ENCODE data around the gene TNNI3K. TPM values are rescaled to one million over a fixed set of nuclear protein-coding genes. Genes with fewer than 3 reads are reported as not detected.

Gene TNNI3K
- polyA plus RNA-seq, 1 experiment, result not detected

DNA sequence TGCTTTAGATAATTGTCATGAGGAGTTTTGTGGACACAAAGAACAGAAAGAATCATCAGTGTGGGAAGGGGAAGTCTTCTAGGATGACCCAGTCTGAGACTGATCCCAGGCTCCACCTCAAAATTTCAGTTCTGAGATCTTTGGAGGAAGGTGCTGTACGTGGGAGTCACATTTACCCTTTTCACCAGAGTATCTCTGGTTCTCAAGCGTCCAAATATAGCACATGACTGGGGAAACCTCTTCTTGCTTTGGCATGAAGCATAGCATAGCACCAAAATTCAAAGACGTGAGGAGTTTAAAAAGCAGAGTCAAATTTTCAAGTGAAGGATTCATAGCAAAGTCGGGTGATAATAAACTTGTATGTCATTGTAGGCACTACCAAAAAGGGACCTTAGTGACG, 180.7 kb downstream of the TNNI3K start:
- H3K4me3 ChIP-seq (ENCODE audit: low read depth, low read length), result no peak overlapping the region
- no peaks in the 10 kb centered on the region for H3K36me3 ChIP-seq (ENCODE audit: control insufficient read depth, insufficient read depth, low read length)
- CTCF ChIA-PET, result no interaction called here
- DNase-seq (ENCODE audit: low read depth), result no peak
- POLR2A ChIA-PET, result no interaction called here
- TF ChIP-seq, protein P1, sequence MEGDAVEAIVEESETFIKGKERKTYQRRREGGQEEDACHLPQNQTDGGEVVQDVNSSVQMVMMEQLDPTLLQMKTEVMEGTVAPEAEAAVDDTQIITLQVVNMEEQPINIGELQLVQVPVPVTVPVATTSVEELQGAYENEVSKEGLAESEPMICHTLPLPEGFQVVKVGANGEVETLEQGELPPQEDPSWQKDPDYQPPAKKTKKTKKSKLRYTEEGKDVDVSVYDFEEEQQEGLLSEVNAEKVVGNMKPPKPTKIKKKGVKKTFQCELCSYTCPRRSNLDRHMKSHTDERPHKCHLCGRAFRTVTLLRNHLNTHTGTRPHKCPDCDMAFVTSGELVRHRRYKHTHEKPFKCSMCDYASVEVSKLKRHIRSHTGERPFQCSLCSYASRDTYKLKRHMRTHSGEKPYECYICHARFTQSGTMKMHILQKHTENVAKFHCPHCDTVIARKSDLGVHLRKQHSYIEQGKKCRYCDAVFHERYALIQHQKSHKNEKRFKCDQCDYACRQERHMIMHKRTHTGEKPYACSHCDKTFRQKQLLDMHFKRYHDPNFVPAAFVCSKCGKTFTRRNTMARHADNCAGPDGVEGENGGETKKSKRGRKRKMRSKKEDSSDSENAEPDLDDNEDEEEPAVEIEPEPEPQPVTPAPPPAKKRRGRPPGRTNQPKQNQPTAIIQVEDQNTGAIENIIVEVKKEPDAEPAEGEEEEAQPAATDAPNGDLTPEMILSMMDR (IDR thresholded peaks at IDR 0.05; ENCODE audit: insufficient read depth, low read depth, low read length), result no peak
- no peaks in the 10 kb centered on the region for H3K27me3 ChIP-seq (ENCODE audit: control insufficient read depth, insufficient read depth, low read length)

DNA sequence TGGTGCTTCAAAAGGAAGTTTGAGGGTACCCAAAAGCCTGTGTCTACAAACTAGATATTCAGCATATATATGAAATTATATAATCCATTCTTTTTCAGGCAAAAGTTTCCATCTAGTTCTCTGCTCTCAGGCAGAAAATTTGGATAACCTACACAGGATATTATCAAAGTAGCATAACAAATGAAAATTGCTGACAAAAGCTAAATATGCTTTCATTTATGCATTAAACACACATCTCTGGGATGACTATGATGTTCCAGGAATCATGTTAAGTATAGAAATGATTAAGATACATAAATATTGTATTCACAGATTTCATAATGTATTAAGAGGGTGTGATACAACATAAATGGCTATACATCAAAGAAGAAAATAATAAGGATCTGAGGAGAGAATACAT, 184.4 kb downstream of the TNNI3K start:
- CTCF ChIA-PET, result no interaction called here
- Histone ChIP-seq H3K27me3 (ENCODE audit: control insufficient read depth, insufficient read depth, low read length) (no peaks in the 10 kb centered on the region), H3K36me3 (ENCODE audit: control insufficient read depth, insufficient read depth, low read length) (no peaks in the 10 kb centered on the region), H3K4me3 (ENCODE audit: low read depth, low read length) (no peak overlapping the region)
- DNase-seq (ENCODE audit: low read depth), result no peak
- POLR2A ChIA-PET, result no interaction called here
- TF ChIP-seq, protein P1 (IDR thresholded peaks at IDR 0.05; ENCODE audit: insufficient read depth, low read depth, low read length), result no peak

DNA sequence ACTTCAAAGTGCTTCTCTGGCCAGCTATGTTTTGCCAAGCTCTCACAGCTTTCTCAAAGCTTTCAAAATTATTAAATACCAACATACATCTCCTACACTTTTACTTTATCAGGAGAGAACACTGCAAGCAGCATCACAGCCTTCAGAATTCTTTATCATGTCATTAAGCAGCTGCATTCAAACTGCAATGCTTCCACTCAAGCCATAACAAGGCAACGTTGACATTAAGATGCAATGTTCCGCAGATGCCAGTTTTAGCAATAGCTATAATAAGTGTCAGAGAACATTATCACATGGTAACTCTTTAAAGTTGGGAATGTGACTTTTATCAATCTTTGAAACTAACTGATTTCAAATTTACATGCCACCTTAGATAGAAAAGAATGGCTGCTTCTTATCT, 185.3 kb downstream of the TNNI3K start:
- ChIA-PET CTCF (no interaction called here), POLR2A (no interaction called here)
- DNase-seq (ENCODE audit: low read depth), result no peak
- TF ChIP-seq, protein P1 (IDR thresholded peaks at IDR 0.05; ENCODE audit: insufficient read depth, low read depth, low read length), result no peak
- Histone ChIP-seq H3K4me3 (ENCODE audit: low read depth, low read length) (no peak overlapping the region), H3K27me3 (ENCODE audit: control insufficient read depth, insufficient read depth, low read length) (no peaks in the 10 kb centered on the region), H3K36me3 (ENCODE audit: control insufficient read depth, insufficient read depth, low read length) (no peaks in the 10 kb centered on the region)

DNA sequence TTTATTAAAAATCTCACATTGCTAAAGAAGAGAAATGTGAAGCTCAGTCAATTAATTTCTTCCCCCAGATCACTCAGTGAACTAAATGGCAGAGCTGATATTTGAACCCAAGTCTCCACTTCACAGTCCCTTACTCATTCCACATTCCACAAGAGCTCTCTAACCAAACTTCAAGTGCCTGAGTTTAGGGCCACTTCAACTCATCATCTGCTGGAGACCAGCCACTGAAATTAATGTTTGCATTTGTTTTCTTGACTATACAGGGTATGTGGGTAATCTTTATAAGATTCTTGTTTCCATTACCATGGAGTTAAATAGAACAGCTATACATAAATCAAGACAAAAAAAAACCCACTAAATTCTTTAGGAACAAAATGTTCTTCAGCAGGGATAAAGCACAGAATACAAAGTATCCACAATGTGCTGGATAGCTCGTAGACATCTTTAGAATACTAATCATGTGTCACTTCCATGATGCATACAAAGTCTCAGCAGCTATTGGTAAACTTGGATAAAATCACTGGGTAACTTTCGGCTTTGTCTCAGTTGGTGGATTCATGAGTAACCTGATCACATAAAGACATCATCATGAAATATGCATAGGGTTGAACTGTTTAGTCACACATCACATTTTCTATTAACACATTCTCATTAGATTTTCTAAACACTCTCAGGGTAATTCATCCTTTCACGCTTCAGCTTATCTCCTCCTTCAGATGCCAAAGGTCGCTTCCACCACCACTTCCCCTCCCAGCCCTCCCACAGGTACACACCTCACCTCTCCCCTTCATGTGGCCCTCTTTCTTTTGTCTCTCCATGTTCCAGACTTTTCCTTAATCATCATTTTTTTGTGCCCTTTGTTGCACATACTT, 187.5 kb downstream of the TNNI3K start:
- ChIA-PET CTCF (interaction anchor here (0.6 kb wide), 1 partner anchor 37 kb away, joined by 3 read pairs; no protein-coding TSS in a partner anchor), POLR2A (no interaction called here)
- DNase-seq (ENCODE audit: low read depth), result no peak
- TF ChIP-seq, protein P1 (IDR thresholded peaks at IDR 0.05; ENCODE audit: insufficient read depth, low read depth, low read length), result no peak
- H3K27me3 ChIP-seq (ENCODE audit: control insufficient read depth, insufficient read depth, low read length), result no peaks in the 10 kb centered on the region
- no peak overlapping the region for H3K4me3 ChIP-seq (ENCODE audit: low read depth, low read length)
- H3K36me3 ChIP-seq (ENCODE audit: control insufficient read depth, insufficient read depth, low read length), result no peaks in the 10 kb centered on the region

DNA sequence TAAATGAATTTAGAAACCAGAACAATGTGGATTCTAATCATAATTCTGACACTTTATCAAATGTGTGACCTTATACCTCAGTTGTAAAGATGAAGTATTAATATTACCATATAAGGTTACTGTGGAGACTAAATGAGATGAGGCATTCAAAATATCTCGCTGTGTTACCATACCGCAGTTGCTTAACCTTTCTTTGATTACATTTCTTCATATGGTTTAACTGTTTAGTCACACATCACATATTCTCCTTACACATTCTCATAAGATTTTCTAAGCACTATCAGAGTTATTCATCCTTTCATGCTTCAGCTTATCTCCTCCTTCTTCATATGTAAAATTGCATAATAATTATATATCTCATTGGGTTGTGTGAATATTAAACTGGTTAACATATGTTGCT, 188.3 kb downstream of the TNNI3K start:
- ChIA-PET POLR2A (no interaction called here), CTCF (no interaction called here)
- TF ChIP-seq, protein P1 (IDR thresholded peaks at IDR 0.05; ENCODE audit: insufficient read depth, low read depth, low read length), result no peak
- no peak for DNase-seq (ENCODE audit: low read depth)
- Histone ChIP-seq H3K27me3 (ENCODE audit: control insufficient read depth, insufficient read depth, low read length) (no peaks in the 10 kb centered on the region), H3K4me3 (ENCODE audit: low read depth, low read length) (no peak overlapping the region), H3K36me3 (ENCODE audit: control insufficient read depth, insufficient read depth, low read length) (no peaks in the 10 kb centered on the region)
